Heart left ventricle (tissue), 16 donors: ENCODE data around the gene HOXC5. TPM values are rescaled to one million over a fixed set of nuclear protein-coding genes. Genes with fewer than 3 reads are reported as not detected.

Source experiments
- ATAC-seq, 4 donors: fragments of 200-7000 bp; cut with Tn5 transposase; one replicate each; pipeline ENCODE4 v1.9.1; 2020 to 2022; ENCODE audit warnings: moderate library complexity in 4 of 4, mild to moderate bottlenecking in 3 of 4, moderate number of reproducible peaks in 1 of 4
- DNase-seq, 5 donors: peaks; one replicate each; pipeline ENCODE4 v3.0.0-alpha.2; 2020
- H3K27ac ChIP-seq, 12 donors: fragments of 200-600 bp; sonication (generic) in 4 of 12; one replicate each; pipeline versions ENCODE4 v1.5.0 to v1.8.0; 2016 to 2022; ENCODE audit warnings: mild to moderate bottlenecking in 2 of 12
- H3K27me3 ChIP-seq, 9 donors: fragments of 200-600 bp; sonication (generic) in 2 of 9; one replicate each; pipeline versions ENCODE4 v1.5.1 to v1.8.0; 2016 to 2022; ENCODE audit warnings: mild to moderate bottlenecking in 3 of 9
- H3K36me3 ChIP-seq, 9 donors: fragments of 200-600 bp; sonication (generic) in 2 of 9; one replicate each; pipeline versions ENCODE4 v1.5.0 to v1.8.0; 2018 to 2022; ENCODE audit warnings: mild to moderate bottlenecking in 2 of 9
- H3K4me1 ChIP-seq, 12 donors: fragments of 200-600 bp; sonication (generic) in 4 of 12; one replicate each; pipeline versions ENCODE4 v1.5.0 to v1.8.0; 2016 to 2022; ENCODE audit warnings: mild to moderate bottlenecking in 3 of 12
- H3K4me3 ChIP-seq, 12 donors: fragments of 200-600 bp; sonication (generic) in 4 of 12; one replicate each; pipeline versions ENCODE4 v1.5.0 to v1.8.0; 2017 to 2022; ENCODE audit warnings: mild to moderate bottlenecking in 9 of 12, moderate library complexity in 4 of 12
- H3K9me3 ChIP-seq, 12 donors: fragments of 200-600 bp; sonication (generic) in 4 of 12; one replicate each; pipeline versions ENCODE4 v1.5.0 to v1.8.0; 2016 to 2022; ENCODE audit warnings: mild to moderate bottlenecking in 1 of 12
- POLR2A ChIP-seq, 2 donors: fragments of 450-650 bp; IDR thresholded peaks; one replicate each; pipeline ENCODE4 v1.6.1; 2017; ENCODE audit warnings: antibody characterized with exemption in 2 of 2, mild to moderate bottlenecking in 2 of 2, moderate library complexity in 2 of 2
- WGBS, 4 donors: extraction: QIAGEN DNeasy Blood & Tissue Kit in 2 of 4; methylation state at CpG; one replicate each; pipeline versions ENCODE4 v1.1.5 to v1.1.7; 2013 to 2018; 5-methylcytosine and 5-hydroxymethylcytosine counted together
- intact Hi-C, 10 donors: fragments of 100-400 bp; cut with DNase I; formaldehyde crosslinking; loops; one replicate each; pipeline versions ENCODE4 v1.11.1 to v1.14.2; 2022
- polyA plus RNA-seq, 2 donors: library from polyadenylated mRNA; stranded (reverse); fragments of 200-250 nt; gene quantifications; one replicate each; pipeline ENCODE4 v1.2.3, GENCODE V29; 2013
- total RNA-seq, 9 donors: library from RNA; depleted of rRNA in 2 of 9; stranded (reverse); fragments of >200 nt in 2 of 9; fragmentation: NEBNext Ultra II Directional in 3 of 9; extraction: Animal tissue kit (Norgen Biotek cat#: 25700) in 3 of 9; gene quantifications; one replicate each; pipeline versions ENCODE4 v1.1.0 to v1.2.4, GENCODE V29; 2016 to 2023
- TF ChIP-seq, protein P1 (sequence below), 12 donors: fragments of 200-600 bp; sonication (generic) in 4 of 12; IDR thresholded peaks; one replicate each; pipeline versions ENCODE4 v1.5.0 to v1.8.0; 2018 to 2022; ENCODE audit warnings: antibody characterized with exemption in 12 of 12, mild to moderate bottlenecking in 5 of 12
- donor health status: ischemic (EF 13 %, LVEDD 7.1; RV severe dilation, severe dysfunction).
- donor health status: healthy with polysubstance abuse.
- donor health status: DM: no; HTN: yes; CAD: no.
- donor health status: DM: no; HTN: no; CAD: no.
- donor health status: ischemic (EF 25% LVEDD 6.9; RV normal size, moderate dysfunction).
- donor health status: ischemic (EF 25% LVEDD 5.7; RV mildly dilated, moderate dysfunction).
- donor health status: healthy.
- donor health status: DM: yes; HTN: yes; CAD: no.
- donor health status: ischemic (EF 35%, LVEDD 5.7; RV mildly dilated, moderate dysfunction).
- donor health status: nonischemic (EF 11% LVEDD 7.7; RV severe dilation, severe dysfunction).
- donor health status: DM: yes; HTN: yes; CAD: no.
- donor health status: PGD.
- donor health status: ischemic (EF 29% LVEDD 5.4; RV normal size, mild dysfunction).
- donor health status: nonischemic (EF 23%, LVEDD 6.1; RV moderate dilation, normal function).

The HOXC5 gene
- total and polyA plus RNA-seq, 11 donors, result not detected

DNA sequence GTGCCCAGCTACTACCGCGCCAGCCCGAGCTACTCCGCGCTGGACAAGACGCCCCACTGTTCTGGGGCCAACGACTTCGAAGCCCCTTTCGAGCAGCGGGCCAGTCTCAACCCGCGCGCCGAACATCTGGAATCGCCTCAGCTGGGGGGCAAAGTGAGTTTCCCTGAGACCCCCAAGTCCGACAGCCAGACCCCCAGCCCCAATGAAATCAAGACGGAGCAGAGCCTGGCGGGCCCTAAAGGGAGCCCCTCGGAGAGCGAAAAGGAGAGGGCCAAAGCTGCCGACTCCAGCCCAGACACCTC, 47.2 kb upstream of the HOXC5 start:
- Histone ChIP-seq H3K9me3 (no peaks in the 10 kb centered on the region), H3K27me3 (peaks cover 69 to 100% (median 98%) of the 10 kb centered on the region in 9 donors), H3K36me3 (no peaks in the 10 kb centered on the region), H3K27ac (no peak overlapping the region), H3K4me1 (peaks cover 0 to 27% (median 13%) of the 10 kb centered on the region in 12 donors), H3K4me3 (peak overlapping the region in 1 of 12 donors; percentile 15)
- intact Hi-C loops, result loop anchor here in 1 of 10 donors (5.0 kb wide), 1 partner anchor 208 kb away; no protein-coding TSS in a partner anchor
- DNase-seq (no peak), ATAC-seq (no peak)
- 4 to 7% (median 5%) methylated on average over 4 to 21 of the region's 21 CpGs for WGBS, 4 donors
- no peak for TF ChIP-seq POLR2A (IDR thresholded peaks at IDR 0.05)
- TF ChIP-seq, protein P1, sequence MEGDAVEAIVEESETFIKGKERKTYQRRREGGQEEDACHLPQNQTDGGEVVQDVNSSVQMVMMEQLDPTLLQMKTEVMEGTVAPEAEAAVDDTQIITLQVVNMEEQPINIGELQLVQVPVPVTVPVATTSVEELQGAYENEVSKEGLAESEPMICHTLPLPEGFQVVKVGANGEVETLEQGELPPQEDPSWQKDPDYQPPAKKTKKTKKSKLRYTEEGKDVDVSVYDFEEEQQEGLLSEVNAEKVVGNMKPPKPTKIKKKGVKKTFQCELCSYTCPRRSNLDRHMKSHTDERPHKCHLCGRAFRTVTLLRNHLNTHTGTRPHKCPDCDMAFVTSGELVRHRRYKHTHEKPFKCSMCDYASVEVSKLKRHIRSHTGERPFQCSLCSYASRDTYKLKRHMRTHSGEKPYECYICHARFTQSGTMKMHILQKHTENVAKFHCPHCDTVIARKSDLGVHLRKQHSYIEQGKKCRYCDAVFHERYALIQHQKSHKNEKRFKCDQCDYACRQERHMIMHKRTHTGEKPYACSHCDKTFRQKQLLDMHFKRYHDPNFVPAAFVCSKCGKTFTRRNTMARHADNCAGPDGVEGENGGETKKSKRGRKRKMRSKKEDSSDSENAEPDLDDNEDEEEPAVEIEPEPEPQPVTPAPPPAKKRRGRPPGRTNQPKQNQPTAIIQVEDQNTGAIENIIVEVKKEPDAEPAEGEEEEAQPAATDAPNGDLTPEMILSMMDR (IDR thresholded peaks at IDR 0.05), result no peak

DNA sequence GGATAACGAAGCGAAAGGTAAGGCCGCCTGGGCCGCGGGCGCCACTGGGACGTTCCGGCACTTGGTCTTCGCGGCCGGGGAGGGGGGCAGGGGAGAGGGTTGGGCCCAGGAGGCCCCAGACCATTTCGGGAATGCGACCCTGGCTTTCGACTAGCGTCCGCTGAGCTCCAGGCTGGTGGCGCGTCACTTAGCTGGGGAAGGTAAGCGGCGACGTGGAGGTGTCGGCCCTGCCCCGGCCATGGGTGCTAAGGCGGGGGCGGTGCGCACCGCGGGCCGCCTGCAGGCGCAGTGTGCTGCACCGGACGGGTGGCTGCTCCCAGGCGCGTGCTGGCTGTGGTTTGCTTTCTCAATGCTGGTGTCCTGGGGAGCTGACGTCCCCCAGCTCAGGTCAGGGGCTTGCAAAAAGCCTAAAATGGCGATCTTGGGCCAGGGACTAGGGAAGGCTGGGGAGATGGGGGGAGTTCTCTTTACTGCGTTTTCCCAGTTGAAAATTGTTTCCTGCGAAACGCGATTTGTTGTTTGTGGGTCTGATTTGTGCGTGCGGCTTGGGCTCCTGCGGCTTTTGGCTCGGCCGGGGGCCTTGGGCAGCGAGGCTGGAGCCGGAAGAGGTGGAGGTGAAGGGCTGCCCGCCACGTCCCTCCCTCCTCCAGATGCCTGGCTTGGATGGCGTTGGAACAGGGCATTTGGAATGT, 46.7 kb upstream of the HOXC5 start:
- intact Hi-C loops, result loop anchor here in 1 of 10 donors (5.0 kb wide), 1 partner anchor 209 kb away; no protein-coding TSS in a partner anchor
- ATAC-seq (peak in 1 of 4 donors; percentile 25), DNase-seq (peak in 1 of 5 donors; percentile 19)
- no peaks in the 10 kb centered on the region for H3K36me3 ChIP-seq
- peaks cover 0 to 27% (median 13%) of the 10 kb centered on the region in 12 donors for H3K4me1 ChIP-seq
- no peak for TF ChIP-seq POLR2A (IDR thresholded peaks at IDR 0.05)
- TF ChIP-seq, protein P1 (IDR thresholded peaks at IDR 0.05), result no peak
- peaks cover 68 to 100% (median 98%) of the 10 kb centered on the region in 9 donors for H3K27me3 ChIP-seq
- H3K4me3 ChIP-seq, result peak overlapping the region in 1 of 12 donors; percentile 15
- no peaks in the 10 kb centered on the region for H3K9me3 ChIP-seq
- 2 to 4% (median 3%) methylated on average over 30 to 50 of the region's 50 CpGs for WGBS, 4 donors
- no peak overlapping the region for H3K27ac ChIP-seq

DNA sequence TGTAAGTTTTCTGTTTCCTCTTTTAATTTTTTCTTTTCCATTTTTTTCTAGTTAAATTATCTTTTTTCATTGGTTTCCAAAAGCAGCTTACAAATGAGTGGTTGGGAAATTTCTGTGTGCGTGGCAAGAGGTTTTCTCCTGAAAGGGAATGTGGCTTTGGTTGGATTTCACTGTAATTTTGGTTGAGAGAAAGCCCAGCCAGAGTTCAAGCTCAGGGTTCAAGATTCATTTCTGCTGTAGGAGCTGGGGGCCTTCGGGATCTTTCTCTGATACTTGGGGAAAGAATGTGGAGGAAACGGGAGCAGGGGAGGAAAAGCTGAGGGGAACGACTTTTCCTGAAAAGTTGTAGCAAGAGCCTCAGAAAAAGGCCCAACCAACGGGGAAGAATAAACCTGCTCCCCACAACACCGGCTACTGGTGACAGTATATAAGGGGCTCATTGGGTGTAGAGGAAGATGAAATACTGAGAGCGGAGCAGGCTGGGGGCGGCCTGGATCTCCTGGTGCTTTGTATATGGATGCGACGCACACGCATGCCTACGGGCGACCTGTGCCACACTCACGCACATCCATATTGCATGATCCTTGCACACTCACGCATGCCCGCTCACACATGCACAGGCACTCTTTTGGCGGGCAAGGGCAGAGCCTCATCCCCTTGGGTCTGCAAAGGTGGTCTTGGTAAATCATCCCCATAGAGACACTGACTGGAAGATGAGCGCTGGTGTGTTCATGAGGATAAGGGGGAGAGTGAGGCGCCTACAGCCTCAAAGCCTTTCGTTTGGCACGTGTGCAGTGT, 46.0 kb upstream of the HOXC5 start:
- Histone ChIP-seq H3K27ac (no peak overlapping the region), H3K4me1 (peaks cover 0 to 27% (median 13%) of the 10 kb centered on the region in 12 donors), H3K9me3 (no peaks in the 10 kb centered on the region), H3K36me3 (no peaks in the 10 kb centered on the region), H3K27me3 (peaks cover 72 to 100% (median 98%) of the 10 kb centered on the region in 9 donors), H3K4me3 (no peak overlapping the region)
- ATAC-seq (no peak), DNase-seq (no peak)
- intact Hi-C loops, result loop anchor here in 1 of 10 donors (5.0 kb wide), 1 partner anchor 210 kb away; no protein-coding TSS in a partner anchor
- no peak for TF ChIP-seq POLR2A (IDR thresholded peaks at IDR 0.05)
- TF ChIP-seq, protein P1 (IDR thresholded peaks at IDR 0.05), result no peak
- WGBS, 4 donors, result 14 to 20% (median 16%) methylated on average over 21 of the region's 21 CpGs

DNA sequence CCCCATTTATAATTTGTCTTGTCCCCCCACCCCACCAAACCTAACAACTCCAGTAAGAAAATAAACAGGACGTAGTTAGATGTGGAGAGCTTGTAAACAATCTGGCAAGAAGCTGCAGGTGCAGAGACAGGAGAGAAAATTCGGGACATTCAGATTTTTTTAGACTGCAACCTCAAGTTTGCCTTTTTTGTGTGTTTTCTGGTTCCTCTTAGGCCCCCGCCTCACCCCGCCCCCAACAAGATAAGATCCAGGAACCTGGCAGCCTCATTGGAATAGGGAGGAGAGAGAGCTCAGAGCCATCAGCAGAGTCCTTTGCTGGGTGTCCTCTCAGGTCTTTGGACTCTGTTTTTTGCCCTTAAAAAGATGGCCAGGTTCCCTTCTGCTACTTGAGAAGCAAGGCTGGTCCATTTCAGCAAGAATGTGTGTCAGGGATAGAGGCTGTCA, 45.0 kb upstream of the HOXC5 start:
- intact Hi-C loops, result loop anchor here in 1 of 10 donors (5.0 kb wide), 1 partner anchor 211 kb away; no protein-coding TSS in a partner anchor
- Histone ChIP-seq H3K27ac (no peak overlapping the region), H3K4me3 (no peak overlapping the region), H3K36me3 (no peaks in the 10 kb centered on the region), H3K4me1 (peaks cover 0 to 27% (median 13%) of the 10 kb centered on the region in 12 donors), H3K27me3 (peaks cover 75 to 100% (median 98%) of the 10 kb centered on the region in 9 donors), H3K9me3 (no peaks in the 10 kb centered on the region)
- 9 to 18% (median 12%) methylated on average over 4 of the region's 4 CpGs for WGBS, 4 donors
- no peak for TF ChIP-seq POLR2A (IDR thresholded peaks at IDR 0.05)
- TF ChIP-seq, protein P1 (IDR thresholded peaks at IDR 0.05), result no peak
- ATAC-seq (no peak), DNase-seq (no peak)
